K562 (cell line): ENCODE measurements around the gene IFNAR2. TPM values are rescaled to one million over a fixed set of nuclear protein-coding genes. Genes with fewer than 3 reads are reported as not detected.

Source experiments
- ATF1 ChIP-seq, 2 experiments: fragments of 450-650 bp in 1 of 2; IDR thresholded peaks; 2 replicates each; pipeline ENCODE4 v1.6.1; 2016; ENCODE audit warnings: missing compliant biosample characterization in 1 of 2, missing genetic modification characterization in 1 of 2
- CREBBP ChIP-seq: IDR thresholded peaks from one replicate; pipeline ENCODE4 v1.6.1; 2012; ENCODE audit warnings: low read depth, mild to moderate bottlenecking, control low read depth, inconsistent platforms, low read length
- CREM ChIP-seq: IDR thresholded peaks from 2 replicates; pipeline ENCODE4 v1.6.1; 2014; ENCODE audit warnings: antibody characterized with exemption, low read depth
- EP300 ChIP-seq: IDR thresholded peaks from 2 replicates; pipeline ENCODE4 v1.6.1; 2012; ENCODE audit warnings: low read length, improper control_type of control experiment
- HDAC6 ChIP-seq: IDR thresholded peaks from 2 replicates; pipeline ENCODE4 v1.6.1; 2012; ENCODE audit warnings: low read depth, mild to moderate bottlenecking, control low read depth, inconsistent platforms, low read length, moderate library complexity
- KLF16 ChIP-seq: IDR thresholded peaks from 2 replicates; pipeline ENCODE4 v1.6.1; 2016; ENCODE audit warnings: antibody characterized with exemption
- LCOR ChIP-seq: sonication (generic); formaldehyde crosslinking; IDR thresholded peaks from 2 replicates; pipeline ENCODE4 v1.8.0; 2022; ENCODE audit warnings: mild to moderate bottlenecking, missing genetic modification reagents
- MAFF ChIP-seq: IDR thresholded peaks from 2 replicates; pipeline ENCODE4 v1.6.1; 2012; ENCODE audit warnings: low read length, improper control_type of control experiment
- MAZ ChIP-seq, 2 experiments: fragments of 450-650 bp in 1 of 2; sonication (generic) in 1 of 2; formaldehyde crosslinking; IDR thresholded peaks in 1 of 2; conservative IDR thresholded peaks in 1 of 2; 2 replicates each; pipeline versions ENCODE4 v1.4.0 to v1.5.0; 2020; ENCODE audit warnings: mild to moderate bottlenecking in 1 of 2, missing genetic modification reagents in 1 of 2
- MYC ChIP-seq, 2 experiments: fragments of 250-450 bp in 1 of 2; sonication (Bioruptor Pico) in 1 of 2; IDR thresholded peaks; 2 replicates each; pipeline versions ENCODE4 v1.5.1 to v1.6.1; 2012 to 2021; ENCODE audit warnings: low read depth in 2 of 2, borderline replicate concordance in 1 of 2, improper control_type of control experiment in 1 of 2, low read length in 1 of 2, mild to moderate bottlenecking in 1 of 2, moderate library complexity in 1 of 2
- NUFIP1 ChIP-seq: fragments of 450-650 bp; IDR thresholded peaks from 2 replicates; pipeline ENCODE4 v1.6.1; 2018; ENCODE audit not compliant: partially characterized antibody
- SP1 ChIP-seq: sonication (generic); formaldehyde crosslinking; IDR thresholded peaks from 2 replicates; pipeline ENCODE4 v1.8.1; 2022; ENCODE audit warnings: mild to moderate bottlenecking, missing genetic modification reagents
- SREBF1 ChIP-seq: fragments of 150-350 bp; IDR thresholded peaks from 2 replicates; pipeline ENCODE4 v1.6.1; 2014; ENCODE audit warnings: antibody characterized with exemption, low read depth, low read length, borderline replicate concordance
- SREBF2 ChIP-seq: sonication (generic); formaldehyde crosslinking; IDR thresholded peaks from 2 replicates; pipeline ENCODE4 v1.4.0; 2020; ENCODE audit warnings: mild to moderate bottlenecking, missing genetic modification reagents
- TCF7L2 ChIP-seq: fragments of 150-350 bp; IDR thresholded peaks from 2 replicates; pipeline ENCODE4 v1.6.1; 2016; ENCODE audit warnings: low read depth, mild to moderate bottlenecking, low read length, moderate library complexity
- THRAP3 ChIP-seq: fragments of 450-650 bp; IDR thresholded peaks from 2 replicates; pipeline ENCODE4 v1.6.1; 2016; ENCODE audit warnings: mild to moderate bottlenecking, inconsistent platforms, borderline replicate concordance
- WHSC1 ChIP-seq: IDR thresholded peaks from one replicate; pipeline ENCODE4 v1.6.1; 2012; ENCODE audit warnings: low read length, control low read depth, inconsistent platforms
- ZBED1 ChIP-seq: IDR thresholded peaks from 2 replicates; pipeline ENCODE4 v1.6.1; 2014
- ZBTB7A ChIP-seq: IDR thresholded peaks from 2 replicates; pipeline ENCODE4 v1.6.1; 2011; ENCODE audit warnings: low read depth, mild to moderate bottlenecking, low read length, moderate library complexity, borderline replicate concordance; ENCODE audit not compliant: control insufficient read depth
- ZC3H8 ChIP-seq: fragments of 450-650 bp; IDR thresholded peaks from 2 replicates; pipeline ENCODE4 v1.6.1; 2017
- ZNF134 ChIP-seq: fragments of 250-450 bp; sonication (Bioruptor Pico); conservative IDR thresholded peaks from 2 replicates; pipeline ENCODE4 v1.4.0; 2020
- ZNF24 ChIP-seq: fragments of 450-650 bp; IDR thresholded peaks from 2 replicates; pipeline ENCODE4 v1.6.1; 2016
- ZNF274 ChIP-seq: IDR thresholded peaks from 2 replicates; pipeline ENCODE4 v1.6.1; 2011; ENCODE audit warnings: low read depth, mild to moderate bottlenecking, low read length, moderate library complexity, borderline replicate concordance
- ZNF561 ChIP-seq: fragments of 450-650 bp; formaldehyde crosslinking; conservative IDR thresholded peaks from 2 replicates; pipeline ENCODE4 v1.4.0; 2020; ENCODE audit warnings: mild to moderate bottlenecking, moderate library complexity
- ZNF699 ChIP-seq: fragments of 250-450 bp; sonication (Bioruptor Pico); IDR thresholded peaks from 2 replicates; pipeline ENCODE4 v1.8.0; 2021; ENCODE audit warnings: mild to moderate bottlenecking, moderate library complexity; ENCODE audit not compliant: insufficient replicate concordance
- ZNF707 ChIP-seq: fragments of 250-450 bp; sonication (Bioruptor Pico); conservative IDR thresholded peaks from 2 replicates; pipeline ENCODE4 v1.8.0; 2022; ENCODE audit warnings: inconsistent platforms, mild to moderate bottlenecking, moderate library complexity
- ZNF76 ChIP-seq: fragments of 250-450 bp; sonication (Bioruptor Pico); IDR thresholded peaks from 2 replicates; pipeline ENCODE4 v1.4.0; 2020; ENCODE audit warnings: mild to moderate bottlenecking, moderate library complexity, borderline replicate concordance
- ZNF764 ChIP-seq: fragments of 250-450 bp; sonication (Bioruptor Pico); IDR thresholded peaks from 2 replicates; pipeline ENCODE4 v1.4.0; 2020; ENCODE audit warnings: low read depth, mild to moderate bottlenecking, moderate library complexity
- polyA plus RNA-seq, 8 experiments: library from polyadenylated mRNA; depleted of rRNA in 4 of 8; stranded (reverse) in 5 of 8; unstranded in 3 of 8; fragments of >200 nt; fragmentation: Nextera tagmentation in 2 of 8; fragmentation: Illumina TruSeq in 1 of 8; extraction: Ambion mirVana in 2 of 8; extraction: Trizol in 1 of 8; gene quantifications; 2 replicates each; pipeline versions ENCODE4 v1.2.1 to v1.2.3, GENCODE V29; 2011 to 2014; ENCODE audit warnings: inconsistent platforms in 1 of 8, missing spikeins in 1 of 8
- total RNA-seq, 7 experiments: library from RNA; depleted of rRNA in 6 of 7; stranded (reverse); fragments of >200 nt in 6 of 7; fragmentation: Illumina TruSeq in 2 of 7; extraction: Trizol in 2 of 7; gene quantifications; 2 replicates each; pipeline versions ENCODE4 v1.2.1 to v1.2.3, GENCODE V29; 2011 to 2021; ENCODE audit warnings: low replicate concordance in 1 of 7
- TF ChIP-seq, protein P1 (sequence below), 2 experiments: fragments of 450-650 bp in 1 of 2; IDR thresholded peaks; 2 replicates each; pipeline ENCODE4 v1.6.1; 2011 to 2017; ENCODE audit warnings: low read depth in 2 of 2, antibody characterized with exemption in 1 of 2, borderline replicate concordance in 1 of 2, low read length in 1 of 2, mild to moderate bottlenecking in 1 of 2, mixed read lengths in 1 of 2; ENCODE audit not compliant: control insufficient read depth in 1 of 2

The IFNAR2 gene
- total and polyA plus RNA-seq, 9 of the 15 experiments (the other 6 are each of a cell fraction or from before 2014, with no cell fraction given): 1.7 to 48.3 (median 8.4) TPM

- no peak for TF ChIP-seq ZNF764 (CRISPR knock-in tag)
- no peak for TF ChIP-seq ZBTB7A
- no peak for TF ChIP-seq MYC (IDR thresholded peaks at IDR 0.05; ENCODE audit: low read depth, low read length)
- TF ChIP-seq MYC (CRISPR knock-in tag; IDR thresholded peaks at IDR 0.05; ENCODE audit: borderline replicate concordance, low read depth): no peak
- TF ChIP-seq EP300: 0 out of 2 replicates have a peak, but pooled peaks have one; percentile 35
- peak; percentile 80 for TF ChIP-seq CREM
- TF ChIP-seq LCOR (CRISPR knock-in tag): no peak
- TF ChIP-seq NUFIP1: no peak
- TF ChIP-seq ZNF76: no peak
- TF ChIP-seq ZNF134 (CRISPR knock-in tag): no peak
- TF ChIP-seq TCF7L2: no peak
- no peak for TF ChIP-seq HDAC6
- no peak for TF ChIP-seq WHSC1
- TF ChIP-seq MAZ (CRISPR knock-in tag; conservative IDR thresholded peaks at IDR 0.05 in 1 of 2, IDR thresholded peaks at IDR 0.05 in 1 of 2): peak in 1 of 2 experiments; percentile 29; a peak in 1 of 4 replicates
- peak; percentile 83 for TF ChIP-seq MAFF
- no peak for TF ChIP-seq ATF1 (CRISPR knock-in tag; IDR thresholded peaks at IDR 0.05)
- peak; percentile 88 for TF ChIP-seq ATF1 (tag; IDR thresholded peaks at IDR 0.05)
- TF ChIP-seq ZNF561: no peak
- TF ChIP-seq SP1 (CRISPR knock-in tag): 0 out of 2 replicates have a peak, but pooled peaks have one; percentile 30
- TF ChIP-seq SREBF2 (CRISPR knock-in tag): no peak
- no peak for TF ChIP-seq ZC3H8
- no peak for TF ChIP-seq KLF16
- no peak for TF ChIP-seq ZNF699 (CRISPR knock-in tag)
- no peak for TF ChIP-seq THRAP3
- TF ChIP-seq, protein P1, sequence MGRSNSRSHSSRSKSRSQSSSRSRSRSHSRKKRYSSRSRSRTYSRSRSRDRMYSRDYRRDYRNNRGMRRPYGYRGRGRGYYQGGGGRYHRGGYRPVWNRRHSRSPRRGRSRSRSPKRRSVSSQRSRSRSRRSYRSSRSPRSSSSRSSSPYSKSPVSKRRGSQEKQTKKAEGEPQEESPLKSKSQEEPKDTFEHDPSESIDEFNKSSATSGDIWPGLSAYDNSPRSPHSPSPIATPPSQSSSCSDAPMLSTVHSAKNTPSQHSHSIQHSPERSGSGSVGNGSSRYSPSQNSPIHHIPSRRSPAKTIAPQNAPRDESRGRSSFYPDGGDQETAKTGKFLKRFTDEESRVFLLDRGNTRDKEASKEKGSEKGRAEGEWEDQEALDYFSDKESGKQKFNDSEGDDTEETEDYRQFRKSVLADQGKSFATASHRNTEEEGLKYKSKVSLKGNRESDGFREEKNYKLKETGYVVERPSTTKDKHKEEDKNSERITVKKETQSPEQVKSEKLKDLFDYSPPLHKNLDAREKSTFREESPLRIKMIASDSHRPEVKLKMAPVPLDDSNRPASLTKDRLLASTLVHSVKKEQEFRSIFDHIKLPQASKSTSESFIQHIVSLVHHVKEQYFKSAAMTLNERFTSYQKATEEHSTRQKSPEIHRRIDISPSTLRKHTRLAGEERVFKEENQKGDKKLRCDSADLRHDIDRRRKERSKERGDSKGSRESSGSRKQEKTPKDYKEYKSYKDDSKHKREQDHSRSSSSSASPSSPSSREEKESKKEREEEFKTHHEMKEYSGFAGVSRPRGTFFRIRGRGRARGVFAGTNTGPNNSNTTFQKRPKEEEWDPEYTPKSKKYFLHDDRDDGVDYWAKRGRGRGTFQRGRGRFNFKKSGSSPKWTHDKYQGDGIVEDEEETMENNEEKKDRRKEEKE (IDR thresholded peaks at IDR 0.05; ENCODE audit: borderline replicate concordance in 1 of 2, control insufficient read depth in 1 of 2, low read depth in 2 of 2, low read length in 1 of 2): no peak
- TF ChIP-seq ZNF24: no peak
- TF ChIP-seq SREBF1: no peak
- no peak for TF ChIP-seq ZNF707 (CRISPR knock-in tag)
- no peak for TF ChIP-seq ZNF274
- TF ChIP-seq ZBED1: no peak
- no peak for TF ChIP-seq CREBBP
These were observed 30.1 kb upstream of the IFNAR2 start (continued) for GRCh38 chr21:33199516-33200217.
